ENCODE measurements around the gene TSEN15.
"Not testable (repeated sequence)": the region's sequence is repeated elsewhere in the genome, so short reads cannot be mapped to it uniquely, and the experiment has no call there.

Gene TSEN15

GRCh38 chr1:184056921-184057555 is 5.5 kb downstream of the TSEN15 start:
- DNase-seq = no peak

- DNase-seq = no peak
These were observed 8.4 kb downstream of the TSEN15 start for GRCh38 chr1:184059887-184060286.

GRCh38 chr1:184060316-184060715 is 8.8 kb downstream of the TSEN15 start:
- no peak for DNase-seq

GRCh38 chr1:184061396-184062003 is 10.0 kb downstream of the TSEN15 start:
- DNase-seq = no peak

GRCh38 chr1:184062640-184063286 is 11.2 kb downstream of the TSEN15 start:
- no peak for DNase-seq

GRCh38 chr1:184065559-184065958 is 14.0 kb downstream of the TSEN15 start:
- DNase-seq = no peak

DNA sequence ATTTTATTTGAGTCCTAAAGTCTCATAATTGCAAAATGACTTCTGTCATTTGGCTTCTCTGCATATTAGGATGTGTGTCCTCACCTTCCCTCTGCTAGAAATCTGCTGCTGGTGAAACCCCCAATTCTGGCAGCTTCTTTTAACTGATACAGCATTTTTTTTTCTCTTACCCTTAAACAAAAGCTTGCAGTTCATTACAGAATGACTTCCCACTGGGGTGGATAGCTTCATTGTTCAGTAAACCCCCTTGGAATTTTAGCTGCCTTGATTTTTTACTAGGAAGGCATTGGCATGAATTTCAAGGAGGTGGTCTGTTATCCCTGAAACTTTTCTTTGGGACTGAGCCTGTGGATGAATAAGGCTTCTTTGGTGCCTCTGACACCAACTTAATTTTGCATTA is 16.8 kb downstream of the TSEN15 start:
- no peak for DNase-seq

DNA sequence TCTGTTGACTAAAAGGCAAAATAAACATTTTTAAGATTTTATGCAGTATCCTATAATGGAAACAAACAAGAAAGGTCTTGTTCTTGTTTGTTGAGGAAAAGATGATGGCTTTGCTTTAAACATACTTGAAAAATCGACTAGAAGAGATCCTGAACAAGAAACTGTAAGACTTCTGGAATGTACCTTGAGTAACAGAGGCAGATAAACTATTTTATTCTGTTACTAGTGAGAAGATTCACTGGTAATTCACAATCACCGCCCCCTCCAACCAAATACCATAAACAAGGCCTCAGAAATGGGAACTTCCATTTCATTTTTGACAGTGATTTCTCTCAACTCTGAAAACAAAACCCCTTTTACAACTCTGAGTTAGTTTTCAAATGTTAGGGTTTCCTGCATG is 18.1 kb downstream of the TSEN15 start:
- DNase-seq = no peak

DNA sequence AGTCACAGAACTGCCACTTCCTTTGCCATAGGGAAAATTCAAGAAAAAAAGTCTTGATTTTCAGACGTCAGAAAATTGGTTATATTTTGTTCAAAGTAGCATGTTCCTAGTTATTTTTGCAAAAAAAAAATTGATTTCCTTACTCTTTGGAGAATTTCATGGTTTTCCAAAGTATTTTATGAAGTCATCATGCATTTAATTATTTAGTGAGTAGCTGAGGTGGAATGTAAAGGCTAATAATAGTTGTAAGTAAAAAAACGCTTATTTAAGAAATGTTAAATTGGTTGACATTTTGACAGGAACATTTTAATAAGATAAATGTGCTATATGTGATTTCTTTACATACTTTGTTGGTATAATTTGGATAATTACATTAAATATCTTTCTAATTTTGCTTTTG is 20.8 kb downstream of the TSEN15 start:
- DNase-seq = no peak

- no peak for DNase-seq
These were observed 22.9 kb downstream of the TSEN15 start for GRCh38 chr1:184074383-184074782.

DNA sequence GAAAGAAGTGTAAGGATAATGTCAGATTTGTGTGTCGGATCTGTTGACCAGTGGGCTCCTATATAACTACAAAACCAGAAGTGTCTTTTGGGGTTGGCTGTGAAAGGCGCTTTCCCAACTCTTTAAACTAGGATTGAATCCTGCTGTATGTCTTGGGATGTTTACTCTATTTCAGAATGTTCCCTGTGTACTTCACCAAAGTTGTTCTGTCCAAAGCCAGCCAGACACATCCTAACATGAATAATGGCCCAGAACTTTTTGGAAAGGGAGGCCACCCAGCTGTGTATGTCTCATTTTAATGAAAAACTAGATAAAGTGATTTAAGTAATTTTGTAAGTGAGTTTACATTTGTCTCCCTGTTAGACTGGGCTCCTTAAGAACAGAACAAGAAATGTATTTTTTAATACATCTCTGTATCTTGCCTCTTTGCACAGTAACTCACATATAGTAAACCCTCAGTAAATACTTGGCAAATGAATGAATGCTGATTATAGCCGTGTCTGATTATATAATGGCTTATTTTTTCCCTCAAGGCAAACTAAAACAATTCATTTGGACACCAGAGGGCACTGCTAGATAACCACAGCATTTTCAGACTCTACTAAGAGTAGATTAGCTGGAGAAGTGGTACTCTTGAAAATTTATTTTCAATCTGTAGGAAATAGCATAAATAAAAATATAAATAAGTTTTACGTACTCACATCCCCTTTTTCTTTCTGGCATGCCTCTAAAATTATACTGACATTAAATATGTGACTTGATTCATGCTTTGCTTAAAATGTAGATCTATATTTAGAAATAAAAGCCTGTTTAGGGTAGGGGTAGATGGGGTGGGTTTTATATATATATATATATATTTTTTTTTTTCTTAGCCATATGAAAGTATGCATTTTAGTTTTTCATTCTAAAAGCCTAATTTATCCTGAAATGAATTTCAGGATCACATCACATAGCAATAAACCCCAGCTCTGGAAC is 23.8 kb downstream of the TSEN15 start:
- DNase-seq = peak; percentile 3

GRCh38 chr1:184078564-184079249 is 27.2 kb downstream of the TSEN15 start:
- DNase-seq = no peak

DNA sequence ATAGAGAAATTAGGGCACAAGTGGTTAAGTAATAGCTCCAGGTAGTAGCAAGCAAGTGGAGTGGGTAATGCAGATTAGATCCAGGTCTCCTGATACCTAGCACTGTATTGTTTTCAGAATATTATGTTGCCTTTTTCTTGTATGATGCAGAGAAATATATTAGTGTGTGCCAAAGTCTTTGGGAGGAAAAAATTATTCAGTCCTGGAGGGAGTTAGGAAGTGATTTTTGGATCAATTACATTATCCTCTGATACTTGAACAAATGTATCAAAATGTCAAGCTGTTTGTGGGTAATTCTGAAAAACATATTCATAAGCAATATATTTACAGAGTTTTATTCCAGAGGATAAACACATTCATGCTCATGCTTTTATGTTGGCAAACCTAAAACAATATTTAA is 28.8 kb downstream of the TSEN15 start:
- DNase-seq = no peak

DNA sequence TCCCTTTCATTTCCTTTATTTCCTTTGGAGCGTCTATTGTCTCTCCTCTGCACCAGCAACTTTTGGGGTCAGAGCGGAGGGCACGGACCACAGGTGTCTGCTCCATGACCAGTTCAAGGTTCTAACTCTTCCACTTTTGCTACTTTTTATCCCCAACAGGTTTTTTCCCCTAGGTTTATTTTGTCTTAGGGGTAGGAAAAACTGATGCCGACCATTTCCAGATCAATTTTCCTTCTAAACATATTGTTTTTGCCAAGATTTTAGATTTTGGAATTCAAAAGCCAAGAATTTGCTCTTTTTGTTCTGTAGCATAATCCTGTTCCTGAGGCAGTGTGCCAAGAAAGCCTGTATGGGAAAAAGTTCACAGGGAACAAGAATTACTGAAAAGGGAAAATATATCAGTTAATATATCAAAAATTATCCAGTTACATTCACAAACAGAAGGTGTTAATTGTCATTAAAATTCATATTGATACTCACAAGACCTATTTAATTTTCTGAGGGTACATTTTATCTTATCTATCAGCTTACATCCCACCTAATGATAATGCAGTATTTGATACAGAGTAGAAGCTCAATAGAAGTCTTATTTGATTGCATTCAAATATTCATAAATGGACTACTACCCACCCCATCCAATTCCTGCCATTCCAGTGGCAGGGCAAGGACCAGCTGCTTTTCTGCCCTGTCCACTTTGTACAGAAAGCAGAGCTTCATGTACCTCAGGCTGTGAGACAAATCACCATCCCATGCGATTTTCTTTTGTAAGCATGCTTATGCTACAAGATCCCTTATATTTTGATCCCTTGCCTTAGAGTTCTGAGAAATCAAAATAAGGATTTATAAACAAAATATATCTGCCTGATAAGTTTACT is 31.2 kb downstream of the TSEN15 start:
- no peak for DNase-seq

DNA sequence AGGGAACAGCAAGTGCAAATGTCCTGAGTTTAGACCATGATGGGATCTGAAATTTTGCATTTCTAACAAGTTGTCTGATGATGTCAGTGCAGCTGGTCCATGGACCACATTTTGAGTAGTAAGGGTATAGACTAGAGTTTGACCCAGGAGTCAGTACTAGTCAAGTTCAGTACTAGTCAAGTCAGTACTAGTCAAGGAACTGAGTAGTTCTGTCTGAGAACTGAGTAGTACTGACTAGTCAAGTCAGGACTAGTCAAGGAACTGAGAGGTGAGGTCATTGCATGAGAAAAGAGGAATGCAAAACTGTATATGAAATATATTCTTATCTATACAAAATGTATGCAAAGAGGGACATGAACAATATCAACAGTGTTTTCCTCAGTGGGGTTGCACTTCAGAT is 34.1 kb downstream of the TSEN15 start:
- DNase-seq = no peak

- DNase-seq = no peak
These were observed 36.5 kb downstream of the TSEN15 start for GRCh38 chr1:184088037-184088436.

DNA sequence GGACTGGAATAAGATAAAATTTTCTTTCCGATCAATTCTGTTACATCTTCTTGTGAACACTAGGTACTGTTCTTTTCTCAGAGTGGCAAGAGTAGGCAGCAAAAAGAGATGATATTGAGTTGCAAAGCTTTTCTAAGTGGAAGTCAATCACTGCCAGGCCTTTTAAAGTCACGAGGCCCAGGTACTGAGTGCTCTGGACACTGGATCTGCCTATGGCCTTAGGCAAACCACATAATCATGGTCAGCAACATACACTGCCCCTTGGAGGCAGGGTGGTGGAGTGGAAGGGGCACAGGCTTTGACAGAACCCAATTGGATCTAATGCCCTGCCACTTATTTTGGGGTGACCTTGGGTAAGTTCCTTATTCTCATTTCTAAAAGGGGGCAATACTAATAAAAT is 41.5 kb downstream of the TSEN15 start:
- DNase-seq = no peak

- no peak for DNase-seq
These were observed 44.5 kb downstream of the TSEN15 start for GRCh38 chr1:184096005-184096404.

DNA sequence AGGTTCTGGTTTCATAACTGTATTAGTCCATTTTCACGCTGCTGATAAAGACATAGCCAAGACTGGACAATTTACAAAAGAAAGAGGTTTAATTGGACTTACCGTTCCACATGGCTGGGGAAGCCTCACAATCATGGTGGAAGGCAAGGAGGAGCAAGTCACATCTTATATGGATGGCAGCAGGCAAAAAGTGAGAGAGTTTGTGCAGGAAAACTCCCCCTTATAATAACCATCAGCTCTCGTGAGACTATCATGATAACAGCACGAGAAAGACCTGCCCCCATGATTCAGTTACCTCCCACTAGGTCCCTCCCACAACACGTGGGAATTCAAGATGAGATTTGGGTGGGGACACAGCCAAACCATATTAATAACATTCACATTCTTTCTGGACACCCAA is 45.0 kb downstream of the TSEN15 start:
- not testable (repeated sequence) for DNase-seq

- no peak for DNase-seq
These were observed 49.6 kb downstream of the TSEN15 start for GRCh38 chr1:184101141-184101540.

- no peak for DNase-seq
These were observed 50.0 kb downstream of the TSEN15 start for GRCh38 chr1:184101571-184101970.

Measured in NCI-H2029 (cell line).